H1 (cell line): Measurements from ENCODE around the gene C1GALT1C1L. TPM values are rescaled to one million over a fixed set of nuclear protein-coding genes. Genes with fewer than 3 reads are reported as not detected.

Experiments
- EP300 ChIP-seq, 2 experiments: IDR thresholded peaks; 1 replicate in 1 of 2; 2 replicates in 1 of 2; pipeline ENCODE4 v1.6.1; 2011 to 2012; ENCODE audit warnings: low read depth in 2 of 2, low read length in 2 of 2, mild to moderate bottlenecking in 2 of 2, borderline replicate concordance in 1 of 2, inconsistent platforms in 1 of 2, moderate library complexity in 1 of 2
- MAFK ChIP-seq: IDR thresholded peaks from 2 replicates; pipeline ENCODE4 v1.6.1; 2012; ENCODE audit warnings: low read depth, mild to moderate bottlenecking, improper control_type of control experiment, low read length
- polyA plus RNA-seq, 7 experiments: library from polyadenylated mRNA; depleted of rRNA in 3 of 7; stranded (reverse) in 5 of 7; unstranded in 2 of 7; fragments of >200 nt in 5 of 7; fragments of 200-250 nt in 2 of 7; gene quantifications; 1 replicate in 5 of 7; 2 replicates in 1 of 7; 4 replicates in 1 of 7; pipeline versions ENCODE4 v1.2.1 to v1.2.3, GENCODE V29; 2011 to 2013; ENCODE audit warnings: missing spikeins in 2 of 7, mixed read lengths in 2 of 7
- total RNA-seq: library from RNA; stranded (reverse); fragmentation: NEBNext Ultra II Directional; extraction: Animal tissue kit (Norgen Biotek cat#: 25700); gene quantifications from 2 replicates; pipeline ENCODE4 v1.2.1, GENCODE V29; 2021

The C1GALT1C1L gene
- total and polyA plus RNA-seq, 2 of the 8 experiments (the other 6 are each of a cell fraction or from before 2014, with no cell fraction given), result 0.12 TPM; not detected in 1

DNA sequence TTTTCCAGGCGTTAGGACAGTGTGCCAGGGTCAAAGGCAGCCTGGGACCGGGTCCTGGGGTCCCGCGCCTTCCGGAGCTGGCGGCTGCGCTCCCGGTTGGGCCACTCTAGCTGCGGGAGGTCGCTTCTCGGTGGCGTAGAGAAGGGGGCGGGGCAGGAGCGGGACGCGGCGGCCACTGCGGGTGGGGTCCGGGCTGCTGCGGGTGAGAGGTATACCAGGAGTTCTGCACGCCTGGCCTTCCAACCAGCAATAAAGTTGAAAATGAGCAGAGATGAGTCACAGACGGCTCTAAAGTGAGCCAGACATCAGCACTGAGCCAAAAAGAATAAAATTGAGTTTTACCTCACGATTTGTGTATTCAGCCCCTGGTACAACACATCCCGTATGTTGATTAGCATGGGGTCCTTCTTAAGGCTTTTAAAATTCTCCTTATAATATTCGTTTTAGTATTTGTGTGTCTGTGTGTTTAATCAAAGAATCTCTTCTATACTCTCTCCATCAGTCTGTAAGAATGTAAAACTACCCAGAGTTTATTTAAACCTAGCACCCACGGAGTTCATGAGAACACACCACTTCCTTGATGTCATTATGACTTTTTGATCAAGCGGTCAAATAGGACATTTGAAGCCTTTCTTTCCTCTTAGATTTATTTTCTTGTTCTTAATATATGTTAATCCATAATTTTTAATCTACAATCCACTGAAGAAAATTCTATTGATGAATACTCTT is at the start of gene C1GALT1C1L (continued):
- TF ChIP-seq EP300 (IDR thresholded peaks at IDR 0.05; ENCODE audit: borderline replicate concordance in 1 of 2, low read depth in 2 of 2, low read length in 2 of 2), result no peak
- no peak for TF ChIP-seq MAFK
